Measurements from ENCODE around the gene NSDHL.

Gene NSDHL

DNA sequence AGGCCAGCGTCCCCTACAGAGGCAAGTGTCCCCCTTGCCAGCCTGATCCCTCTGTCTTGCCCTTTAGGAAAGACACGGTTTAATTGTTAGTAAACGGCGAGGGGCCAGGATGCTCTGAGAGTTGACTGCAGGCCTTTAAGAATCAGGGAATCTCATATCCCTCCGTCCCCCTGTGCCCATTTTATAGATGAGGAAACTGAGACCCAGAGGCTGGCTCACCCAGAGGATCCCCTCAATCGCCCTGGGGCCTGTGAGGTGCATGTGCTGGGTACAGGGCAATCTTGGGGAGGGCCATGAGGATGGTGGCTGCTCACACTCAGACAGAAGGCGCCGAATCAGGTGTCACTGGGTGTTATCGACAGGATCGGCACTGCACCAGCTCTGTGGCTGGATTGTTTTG lies 67.6 kb downstream of the NSDHL start:
- no peak for DNase-seq
- Mint-ChIP-seq H3K27me3 (ENCODE audit: low read depth, poor library complexity) (no peaks in the 10 kb centered on the region), H3K4me1 (peaks cover 60% of the 10 kb centered on the region), H3K27ac (no peak overlapping the region), H3K36me3 (ENCODE audit: low read depth) (no peaks in the 10 kb centered on the region), H3K9me3 (peaks cover 63% of the 10 kb centered on the region), H3K4me3 (peak overlapping the region; percentile 52)
- TF ChIP-seq, protein P1, sequence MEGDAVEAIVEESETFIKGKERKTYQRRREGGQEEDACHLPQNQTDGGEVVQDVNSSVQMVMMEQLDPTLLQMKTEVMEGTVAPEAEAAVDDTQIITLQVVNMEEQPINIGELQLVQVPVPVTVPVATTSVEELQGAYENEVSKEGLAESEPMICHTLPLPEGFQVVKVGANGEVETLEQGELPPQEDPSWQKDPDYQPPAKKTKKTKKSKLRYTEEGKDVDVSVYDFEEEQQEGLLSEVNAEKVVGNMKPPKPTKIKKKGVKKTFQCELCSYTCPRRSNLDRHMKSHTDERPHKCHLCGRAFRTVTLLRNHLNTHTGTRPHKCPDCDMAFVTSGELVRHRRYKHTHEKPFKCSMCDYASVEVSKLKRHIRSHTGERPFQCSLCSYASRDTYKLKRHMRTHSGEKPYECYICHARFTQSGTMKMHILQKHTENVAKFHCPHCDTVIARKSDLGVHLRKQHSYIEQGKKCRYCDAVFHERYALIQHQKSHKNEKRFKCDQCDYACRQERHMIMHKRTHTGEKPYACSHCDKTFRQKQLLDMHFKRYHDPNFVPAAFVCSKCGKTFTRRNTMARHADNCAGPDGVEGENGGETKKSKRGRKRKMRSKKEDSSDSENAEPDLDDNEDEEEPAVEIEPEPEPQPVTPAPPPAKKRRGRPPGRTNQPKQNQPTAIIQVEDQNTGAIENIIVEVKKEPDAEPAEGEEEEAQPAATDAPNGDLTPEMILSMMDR (IDR thresholded peaks at IDR 0.05): no peak

DNA sequence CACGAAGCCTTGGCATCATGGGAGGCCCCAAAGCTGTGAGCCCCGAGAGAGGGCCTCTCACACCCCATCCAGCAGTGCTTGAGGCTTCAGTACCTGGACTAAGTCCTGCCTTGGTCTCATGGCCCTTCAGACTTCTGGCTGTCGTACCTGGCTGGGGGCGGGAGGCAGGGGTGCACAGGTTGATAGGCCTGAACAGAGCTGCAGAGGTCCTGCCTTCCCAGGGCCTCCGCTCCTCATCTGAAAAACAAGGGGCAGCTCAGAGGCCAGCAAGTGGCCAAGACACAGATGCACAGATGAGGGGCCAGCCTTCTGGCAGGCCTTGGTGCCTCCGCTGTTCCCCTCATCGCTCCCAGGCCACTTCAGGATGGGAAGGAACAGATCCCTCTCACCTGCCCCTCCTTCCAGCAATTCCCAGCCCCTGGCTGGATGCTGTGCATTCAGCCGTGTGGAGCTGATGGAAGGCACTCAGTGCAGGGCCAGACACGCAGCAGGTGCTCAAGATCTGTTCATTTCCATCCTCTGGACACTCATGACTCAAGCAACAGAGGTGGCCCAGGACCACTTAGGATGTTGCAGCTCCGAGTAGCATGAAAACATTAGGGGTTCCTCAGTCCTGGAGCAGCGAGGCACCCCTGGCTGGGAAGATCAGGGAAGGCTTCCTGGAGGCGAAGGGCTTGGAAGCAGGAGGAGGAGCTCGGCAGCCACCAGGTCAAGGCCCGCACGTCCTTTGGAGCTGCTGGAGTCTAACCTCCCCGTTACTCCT lies 68.4 kb downstream of the NSDHL start:
- Mint-ChIP-seq H3K9me3 (peaks cover 61% of the 10 kb centered on the region), H3K27ac (no peak overlapping the region)
- TF ChIP-seq, protein P1 (IDR thresholded peaks at IDR 0.05): no peak

DNA sequence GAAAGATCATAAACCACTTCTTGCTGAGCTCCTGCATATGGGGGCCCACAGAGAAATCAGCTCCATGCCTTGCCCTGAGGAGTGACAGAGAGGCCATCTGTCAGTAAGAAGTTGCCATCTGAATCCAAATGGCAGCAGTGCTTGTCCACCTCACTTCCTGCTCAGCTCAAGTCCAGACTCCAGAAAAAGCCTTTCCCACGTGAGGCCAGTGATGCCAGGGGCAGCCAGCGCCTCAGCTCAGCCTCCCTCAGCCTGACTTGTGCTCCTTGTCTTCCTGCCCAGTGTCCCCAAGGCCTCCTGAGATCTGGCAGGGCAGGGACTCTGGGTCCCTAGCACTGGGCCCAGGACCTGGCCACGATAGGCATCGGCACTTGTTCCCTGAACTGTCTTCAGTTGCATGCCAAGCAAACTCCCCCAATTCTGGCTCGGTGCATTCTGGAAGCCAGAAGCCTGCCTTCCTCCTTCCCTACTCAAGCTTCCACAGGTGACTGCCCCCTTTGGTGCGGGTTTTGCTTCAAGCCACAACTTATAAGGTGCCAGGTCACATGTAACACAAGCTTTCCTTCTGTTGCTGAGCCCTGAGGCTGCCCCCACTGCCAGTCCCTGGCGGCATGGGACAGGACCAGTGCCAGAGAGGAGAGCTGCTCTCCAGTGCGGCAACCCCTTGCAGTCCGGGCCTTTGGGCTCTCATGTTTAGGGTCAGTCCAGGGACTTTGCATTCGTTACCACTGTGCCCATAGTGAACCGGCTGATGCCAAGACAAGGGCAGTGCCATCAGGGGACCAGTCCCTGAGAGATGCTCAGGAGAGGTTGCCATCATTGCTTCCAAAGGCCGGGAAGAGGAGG lies 69.2 kb downstream of the NSDHL start:
- TF ChIP-seq, protein P1 (IDR thresholded peaks at IDR 0.05): no peak
- Mint-ChIP-seq H3K27me3 (ENCODE audit: low read depth, poor library complexity) (no peaks in the 10 kb centered on the region), H3K9me3 (peaks cover 57% of the 10 kb centered on the region), H3K27ac (no peak overlapping the region), H3K36me3 (ENCODE audit: low read depth) (no peaks in the 10 kb centered on the region), H3K4me1 (peaks cover 60% of the 10 kb centered on the region), H3K4me3 (peak overlapping the region; percentile 52)
- DNase-seq: no peak

More for the DNA sequence above, 68.4 kb downstream of the NSDHL start:
- H3K4me1 Mint-ChIP-seq: peaks cover 60% of the 10 kb centered on the region
- no peaks in the 10 kb centered on the region for H3K27me3 Mint-ChIP-seq (ENCODE audit: low read depth, poor library complexity)
- no peak for DNase-seq
- no peaks in the 10 kb centered on the region for H3K36me3 Mint-ChIP-seq (ENCODE audit: low read depth)
- H3K4me3 Mint-ChIP-seq: no peak overlapping the region

DNA sequence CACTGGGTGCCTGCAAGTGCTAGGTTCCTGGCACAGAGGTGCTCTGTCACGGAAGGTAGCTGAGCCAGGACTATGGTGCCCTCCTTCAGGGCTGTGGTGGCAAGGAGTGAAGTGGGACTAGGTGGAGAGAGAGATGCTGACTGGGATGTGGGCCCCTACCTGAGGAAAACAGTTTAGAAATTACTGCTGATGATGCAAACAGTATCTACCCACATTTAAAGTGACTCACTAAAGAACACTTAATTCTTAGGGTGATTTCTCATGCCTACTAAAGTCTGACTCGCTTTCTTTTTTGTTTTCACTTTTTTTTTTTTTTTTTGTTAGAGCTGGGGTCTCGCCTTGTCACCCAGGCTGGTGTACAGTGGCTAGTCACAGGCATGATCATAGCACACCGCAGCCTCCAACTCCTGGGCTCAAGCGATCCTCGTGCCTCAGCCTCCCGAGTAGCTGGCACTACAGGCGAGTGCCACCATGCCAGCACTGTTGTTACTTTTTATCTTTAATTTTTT lies 70.1 kb downstream of the NSDHL start:
- no peak overlapping the region for H3K27ac Mint-ChIP-seq
- peaks cover 54% of the 10 kb centered on the region for H3K4me1 Mint-ChIP-seq
- TF ChIP-seq, protein P1 (IDR thresholded peaks at IDR 0.05): no peak
- no peaks in the 10 kb centered on the region for H3K27me3 Mint-ChIP-seq (ENCODE audit: low read depth, poor library complexity)
- no peak for DNase-seq
- no peaks in the 10 kb centered on the region for H3K36me3 Mint-ChIP-seq (ENCODE audit: low read depth)
- no peak overlapping the region for H3K4me3 Mint-ChIP-seq
- peaks cover 48% of the 10 kb centered on the region for H3K9me3 Mint-ChIP-seq

DNA sequence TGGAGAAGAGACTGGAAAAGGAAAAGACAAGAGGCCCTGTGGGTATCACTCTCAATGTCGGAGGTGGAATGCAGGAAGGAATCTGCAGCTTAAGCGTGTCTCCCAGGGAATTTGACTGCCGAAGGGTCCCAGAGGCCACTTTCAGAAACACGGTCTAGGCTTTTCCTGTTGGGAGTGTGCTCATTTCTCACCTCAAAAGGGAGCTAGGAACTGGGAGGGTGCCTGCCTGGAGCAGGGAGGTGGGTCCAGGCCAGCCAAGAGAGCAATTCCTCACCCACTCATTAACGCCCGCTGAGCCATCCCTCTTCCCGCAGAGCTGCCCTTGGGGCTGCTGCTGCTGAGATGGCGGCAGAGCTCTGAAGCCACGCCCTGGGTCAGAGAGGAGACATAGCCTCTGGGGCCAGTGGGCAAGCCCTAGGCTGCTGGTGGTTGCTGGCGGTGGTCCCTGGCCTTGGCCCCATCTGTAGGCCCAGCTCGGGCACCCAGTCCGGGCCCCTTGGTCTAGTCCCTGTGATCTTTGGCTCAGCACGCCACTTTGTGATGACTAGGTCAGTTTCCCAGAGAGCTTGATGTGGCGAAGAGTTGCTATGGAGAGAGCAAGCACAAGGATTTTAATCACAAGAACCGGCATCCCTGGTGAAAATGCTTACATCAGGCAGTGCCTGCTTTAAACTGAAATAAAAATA lies 71.1 kb downstream of the NSDHL start:
- no peak for DNase-seq
- Mint-ChIP-seq H3K27ac (peak overlapping the region; percentile 62), H3K4me3 (no peak overlapping the region), H3K36me3 (ENCODE audit: low read depth) (no peaks in the 10 kb centered on the region), H3K4me1 (peaks cover 50% of the 10 kb centered on the region), H3K9me3 (peaks cover 40% of the 10 kb centered on the region), H3K27me3 (ENCODE audit: low read depth, poor library complexity) (no peaks in the 10 kb centered on the region)
- TF ChIP-seq, protein P1 (IDR thresholded peaks at IDR 0.05): no peak
